HG02938 (cell line): Measurements from ENCODE around the gene PIGQ.

Experiments used
- ATAC-seq: cut with Tn5 transposase; IDR thresholded peaks from one replicate; pipeline ENCODE4 v1.9.1; 2021; ENCODE audit warnings: mild to moderate bottlenecking, moderate library complexity; ENCODE audit not compliant: unreplicated experiment

PIGQ gene

DNA sequence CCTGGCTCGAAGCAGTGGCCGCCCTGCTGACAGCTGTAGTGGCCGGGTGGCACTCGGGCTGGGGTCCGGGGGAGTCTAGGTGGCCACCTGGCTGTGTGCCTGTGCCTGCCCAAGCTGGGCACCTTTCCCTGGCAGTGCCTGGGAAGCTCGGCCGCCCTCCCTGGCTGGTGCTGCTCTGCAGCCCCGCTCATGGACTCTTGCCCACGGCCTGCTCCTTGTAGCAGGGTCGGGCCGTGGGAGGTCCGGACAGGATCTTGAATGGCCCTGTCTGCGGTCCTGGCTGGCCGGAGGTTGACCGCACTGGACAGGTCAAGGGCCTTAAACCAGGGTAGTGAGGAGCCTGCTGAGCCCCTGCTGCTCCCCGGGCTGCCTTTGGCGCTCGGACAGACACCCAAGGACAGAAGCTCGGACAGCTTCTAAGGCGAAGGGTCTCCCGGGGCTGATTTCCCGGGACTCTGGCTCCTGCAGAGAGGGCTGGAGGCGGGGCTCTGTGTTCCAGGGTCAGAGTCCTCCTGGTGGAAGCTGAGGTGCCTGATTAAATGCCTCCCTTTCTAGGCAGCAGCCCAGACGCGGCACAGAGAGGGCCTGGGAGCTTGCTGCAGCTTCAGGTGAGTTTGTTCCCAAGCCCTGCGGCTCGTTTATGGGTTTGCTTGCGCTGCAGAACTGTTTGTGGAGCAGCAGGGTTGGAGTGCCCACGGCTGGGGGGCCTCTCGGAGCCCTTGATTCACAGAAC, 36.2 kb upstream of the PIGQ start:
- ATAC-seq, result no peak

DNA sequence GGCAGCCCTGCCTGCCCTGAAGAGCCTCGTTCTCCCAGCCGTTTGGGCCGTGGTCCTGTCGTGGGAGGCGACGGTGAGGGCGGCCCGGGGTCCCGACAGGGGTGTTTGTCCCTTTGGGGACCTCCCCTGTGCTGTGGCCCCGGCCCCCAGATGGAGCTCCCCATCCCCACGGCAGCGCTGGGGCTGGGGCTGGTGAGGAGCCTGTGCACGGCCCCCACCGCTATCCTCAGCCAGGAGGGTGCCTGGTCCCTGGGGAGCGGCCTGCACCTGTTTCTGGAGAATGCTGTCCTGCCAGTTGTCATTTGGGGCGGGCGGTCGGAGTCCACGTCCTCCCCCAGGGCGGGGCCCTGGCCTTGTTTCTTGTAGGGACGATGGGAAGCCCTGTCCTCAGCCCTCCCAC, 35.6 kb upstream of the PIGQ start:
- no peak for ATAC-seq

- no peak for ATAC-seq
Observed at GRCh38 chr16:534856-535445, 34.8 kb upstream of the PIGQ start.

DNA sequence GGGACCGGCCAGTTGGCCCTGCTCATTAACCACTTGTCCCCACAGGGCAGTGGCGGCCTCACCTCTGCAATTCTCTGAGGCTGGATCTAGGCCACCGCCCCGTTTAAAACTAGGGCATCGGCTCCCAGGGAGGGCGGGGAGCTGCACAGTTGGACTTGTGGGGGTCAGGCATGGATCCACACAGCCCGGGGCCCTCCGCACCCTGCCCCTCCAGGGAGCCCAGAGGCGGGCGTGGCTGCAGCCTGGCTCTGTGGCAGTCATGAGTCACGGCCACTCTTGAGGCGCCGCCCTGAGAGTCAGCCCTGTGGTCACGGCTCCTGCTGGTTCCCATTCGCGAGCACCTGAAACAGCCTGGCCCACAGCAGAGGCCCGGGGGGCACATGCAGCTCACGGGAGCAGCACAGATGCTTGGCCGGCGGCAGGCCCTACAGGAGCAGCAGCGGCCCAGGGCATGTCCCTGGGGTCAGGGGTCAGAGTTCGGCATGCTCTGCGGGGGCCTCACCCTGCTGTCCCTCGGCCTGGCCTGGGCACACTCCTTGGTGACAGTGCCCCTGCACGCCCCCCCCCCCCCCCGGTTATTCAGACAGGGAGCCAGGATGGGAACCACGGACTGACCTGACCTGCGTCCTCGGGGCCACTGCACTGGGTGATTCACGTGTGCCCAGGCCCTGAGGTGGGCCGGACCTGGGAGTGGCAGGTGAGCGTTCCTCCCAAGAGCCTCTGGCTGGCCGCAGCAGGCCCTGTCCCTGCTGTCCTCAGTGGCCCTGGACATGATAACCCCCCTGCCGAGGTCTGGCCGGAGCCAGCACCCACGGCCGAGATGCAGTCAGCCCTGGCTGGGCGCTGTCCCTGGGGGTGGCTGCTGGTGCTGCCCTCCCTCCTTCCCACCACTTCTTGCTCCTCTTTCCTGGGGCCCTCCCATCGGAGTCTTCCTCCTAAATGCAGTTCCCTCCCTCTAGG, 34.0 kb upstream of the PIGQ start:
- no peak for ATAC-seq

DNA sequence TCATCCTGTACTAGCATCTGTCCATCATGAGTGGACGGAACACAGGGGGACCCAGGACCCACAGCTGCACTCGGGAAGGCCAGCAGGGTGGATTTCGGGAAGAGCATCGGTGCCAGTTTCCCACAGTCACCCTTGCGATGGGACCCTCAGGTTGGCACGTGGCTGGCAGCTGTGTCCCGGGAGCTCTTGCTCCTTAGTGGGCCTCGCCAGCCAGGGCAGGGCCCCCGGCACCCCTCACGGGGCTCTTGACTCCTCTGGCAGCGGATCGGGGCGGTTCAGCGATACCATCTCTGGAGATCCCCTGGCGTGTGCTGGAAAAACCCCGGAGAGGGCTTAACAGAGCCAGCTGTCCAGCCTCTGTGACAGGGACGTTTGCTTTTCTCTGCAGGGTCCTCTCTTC, 33.0 kb upstream of the PIGQ start:
- ATAC-seq, result no peak

GRCh38 chr16:537415-538335, 32.1 kb upstream of the PIGQ start:
- ATAC-seq, result no peak

- no peak for ATAC-seq
Observed at GRCh38 chr16:539901-540530, 29.8 kb upstream of the PIGQ start.

DNA sequence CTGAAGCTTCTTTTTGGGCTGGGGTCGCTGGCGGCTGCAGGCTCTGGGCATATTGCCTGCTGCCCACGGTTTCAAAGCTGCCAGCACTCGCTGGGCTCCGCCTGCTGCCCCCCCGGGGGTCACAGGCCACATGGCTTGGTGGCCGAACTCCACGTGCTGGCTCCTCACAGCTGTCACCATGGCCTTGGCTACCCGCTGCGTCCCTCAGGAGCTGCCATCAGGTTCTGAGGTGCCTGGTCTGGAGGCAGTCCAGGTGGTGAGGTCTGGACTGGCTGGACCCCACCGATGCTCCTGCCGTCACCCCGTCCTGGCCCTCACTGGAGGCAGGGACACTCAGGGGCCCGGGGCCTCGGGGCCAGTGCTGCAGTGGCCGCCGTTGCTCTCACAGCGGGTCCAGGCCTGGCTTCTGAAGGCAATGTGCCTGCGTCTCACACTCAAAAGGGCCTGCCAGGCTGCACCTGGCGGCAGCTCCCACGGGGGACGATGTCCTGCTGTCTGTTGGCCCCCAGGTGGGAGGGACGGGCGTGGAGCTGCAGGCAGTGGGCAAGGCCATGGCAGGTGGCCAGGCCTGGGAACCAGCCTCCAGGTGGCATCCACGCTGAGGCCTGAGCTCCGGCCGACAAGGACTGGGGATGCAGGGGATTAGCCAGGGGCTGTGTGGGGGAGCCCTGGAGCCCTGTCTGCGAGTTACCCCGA, 29.0 kb upstream of the PIGQ start:
- no peak for ATAC-seq

- no peak for ATAC-seq
Observed at GRCh38 chr16:543301-544164, 26.2 kb upstream of the PIGQ start.

GRCh38 chr16:544517-544916, 25.3 kb upstream of the PIGQ start:
- ATAC-seq, result no peak

DNA sequence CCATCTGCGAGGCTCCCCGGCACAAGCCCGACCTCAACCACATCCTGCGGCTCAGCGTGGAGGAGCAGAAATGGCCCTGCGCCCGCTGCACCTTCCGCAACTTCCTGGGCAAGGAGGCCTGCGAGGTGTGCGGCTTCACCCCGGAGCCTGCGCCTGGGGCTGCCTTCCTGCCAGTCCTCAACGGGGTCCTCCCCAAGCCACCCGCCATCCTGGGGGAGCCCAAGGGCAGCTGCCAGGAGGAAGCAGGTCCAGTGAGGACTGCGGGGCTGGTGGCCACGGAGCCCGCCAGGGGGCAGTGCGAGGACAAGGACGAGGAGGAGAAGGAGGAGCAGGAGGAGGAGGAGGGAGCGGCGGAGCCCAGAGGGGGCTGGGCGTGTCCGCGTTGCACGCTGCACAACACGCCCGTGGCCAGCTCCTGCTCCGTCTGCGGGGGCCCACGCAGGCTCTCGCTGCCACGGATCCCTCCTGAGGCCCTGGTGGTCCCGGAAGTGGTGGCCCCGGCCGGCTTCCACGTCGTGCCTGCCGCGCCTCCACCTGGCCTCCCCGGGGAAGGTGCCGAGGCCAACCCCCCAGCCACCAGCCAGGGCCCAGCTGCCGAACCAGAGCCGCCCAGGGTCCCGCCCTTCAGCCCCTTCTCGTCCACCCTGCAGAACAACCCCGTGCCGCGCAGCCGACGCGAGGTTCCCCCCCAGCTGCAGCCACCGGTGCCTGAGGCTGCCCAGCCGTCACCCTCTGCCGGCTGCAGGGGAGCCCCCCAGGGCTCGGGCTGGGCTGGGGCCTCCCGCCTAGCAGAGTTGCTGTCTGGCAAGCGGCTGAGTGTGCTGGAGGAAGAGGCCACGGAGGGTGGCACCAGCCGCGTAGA, 22.6 kb upstream of the PIGQ start:
- ATAC-seq, result no peak

DNA sequence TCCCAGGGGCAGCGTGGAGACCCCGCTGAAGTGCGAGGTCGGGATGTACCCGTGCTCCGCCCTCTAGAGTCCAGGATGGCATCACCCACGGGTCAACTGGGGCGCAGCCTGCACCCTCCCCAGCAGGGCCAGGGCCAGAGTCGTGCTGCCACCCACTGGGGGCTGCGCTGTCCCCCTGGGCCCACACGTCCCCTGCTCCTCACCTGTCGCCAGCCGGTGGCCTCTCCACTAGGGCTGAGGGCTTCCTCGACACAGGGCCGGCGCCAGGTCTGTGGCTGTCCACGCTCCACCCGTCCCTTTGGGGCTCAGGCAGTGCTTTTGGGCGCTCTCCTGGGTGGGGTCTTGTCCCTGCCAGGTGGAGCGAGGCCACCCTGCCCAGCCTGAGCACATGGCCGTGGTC, 21.2 kb upstream of the PIGQ start:
- no peak for ATAC-seq

DNA sequence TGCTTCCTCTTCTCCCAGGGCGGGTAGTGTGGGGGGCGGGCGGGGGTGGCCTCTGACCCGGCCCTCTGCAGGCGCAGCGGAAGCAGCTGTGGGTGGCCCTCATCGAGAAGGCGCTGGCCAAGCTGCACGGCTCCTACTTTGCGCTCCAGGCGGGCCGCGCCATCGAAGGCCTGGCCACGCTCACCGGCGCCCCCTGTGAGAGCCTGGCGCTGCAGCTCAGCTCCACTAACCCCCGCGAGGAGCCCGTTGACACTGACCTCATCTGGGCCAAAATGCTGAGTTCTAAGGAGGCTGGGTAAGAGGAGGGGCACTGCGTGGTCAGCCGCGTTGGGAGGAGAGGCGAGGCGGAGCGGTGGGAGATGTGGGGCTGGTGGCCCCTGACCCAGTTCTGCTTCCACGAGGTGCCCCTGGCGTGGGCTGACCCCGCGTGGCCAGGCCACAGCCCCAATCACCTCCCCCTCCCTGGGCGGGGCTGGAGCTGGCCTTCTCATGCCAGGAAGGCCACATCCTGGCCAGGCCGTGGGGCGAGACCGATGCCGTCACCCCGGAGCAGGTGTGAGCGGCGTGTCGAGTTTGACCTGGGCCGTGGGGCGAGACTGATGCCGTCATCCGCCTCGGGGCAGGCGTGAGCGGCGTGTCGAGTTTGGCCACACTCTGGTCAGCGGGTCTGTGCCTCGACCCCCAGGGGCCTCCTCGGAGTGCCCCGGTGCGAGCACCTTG, 20.1 kb upstream of the PIGQ start:
- ATAC-seq, result no peak

DNA sequence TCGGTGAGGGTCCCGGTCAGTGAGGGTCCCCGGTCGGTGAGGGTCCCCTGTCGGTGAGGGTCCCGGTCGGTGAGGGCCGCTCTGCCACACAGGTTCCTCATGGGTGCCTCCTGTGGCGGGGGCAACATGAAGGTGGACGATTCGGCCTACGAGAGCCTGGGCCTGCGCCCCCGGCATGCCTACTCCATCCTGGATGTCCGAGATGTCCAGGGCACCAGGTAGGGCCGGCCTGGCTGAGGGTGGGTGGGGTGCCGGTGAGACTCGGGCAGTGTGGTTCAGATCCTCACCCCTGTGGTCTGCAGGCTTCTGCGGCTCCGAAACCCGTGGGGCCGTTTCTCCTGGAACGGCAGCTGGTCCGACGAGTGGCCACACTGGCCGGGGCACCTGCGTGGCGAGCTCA, 18.6 kb upstream of the PIGQ start:
- no peak for ATAC-seq

- ATAC-seq, result no peak
Observed at GRCh38 chr16:552171-552570, 17.6 kb upstream of the PIGQ start.

- ATAC-seq, result no peak
Observed at GRCh38 chr16:553601-554296, 16.0 kb upstream of the PIGQ start.

DNA sequence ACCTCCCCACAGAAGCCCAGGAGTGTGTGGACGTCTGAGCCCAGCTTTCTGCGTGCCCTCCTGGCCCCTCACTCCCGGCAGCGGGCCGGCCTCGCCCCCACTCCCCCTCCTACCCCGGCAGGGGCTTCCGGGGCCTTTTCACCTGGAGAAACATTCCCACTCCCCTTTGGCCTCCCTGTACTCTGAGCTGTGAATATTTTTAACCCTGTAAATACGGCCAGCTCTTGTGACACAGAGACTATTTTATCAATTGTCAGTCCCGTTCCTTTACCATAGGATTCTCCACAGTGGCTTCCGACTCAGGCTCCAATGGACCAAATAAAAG, 15.5 kb upstream of the PIGQ start:
- no peak for ATAC-seq
